ENCODE results near the gene ZNF829.
A peak's percentile ranks its signal among the peaks of the same experiment; 100 is the strongest.

The ZNF829 gene

GRCh38 chr19:36915992-36916830 is at the start of gene ZNF829, which contains the start of gene ZNF568:
Gene ZNF829 (minus strand): TSS chr19:36916291. CDS start chr19:36915167, 1,124 bp downstream.
Gene ZNF568 (plus strand): TSS chr19:36916332. CDS start chr19:36922771, 6,439 bp downstream.
- peak; percentile 95 for DNase-seq

- DNase-seq = peak; percentile 50
These were observed 47.2 kb upstream of the ZNF829 start for GRCh38 chr19:36963280-36963679.

- DNase-seq = no peak
These were observed 46.3 kb upstream of the ZNF829 start for GRCh38 chr19:36962346-36962745.

GRCh38 chr19:36950335-36951119 is 34.4 kb upstream of the ZNF829 start:
- no peak for DNase-seq

GRCh38 chr19:36939153-36939552 is 23.1 kb upstream of the ZNF829 start:
- DNase-seq = no peak

GRCh38 chr19:36931684-36932083 is 15.6 kb upstream of the ZNF829 start:
- DNase-seq = no peak

GRCh38 chr19:36918090-36918489 is 2.0 kb upstream of the ZNF829 start:
- DNase-seq = no peak

- DNase-seq = peak; percentile 32
These were observed 900 bp upstream of the ZNF829 start for GRCh38 chr19:36916991-36917390.

GRCh38 chr19:36898422-36898821 is 17.7 kb downstream of the ZNF829 start:
- no peak for DNase-seq

- no peak for DNase-seq
These were observed 21.2 kb downstream of the ZNF829 start for GRCh38 chr19:36894849-36895383.

GRCh38 chr19:36891768-36892357 is 24.2 kb downstream of the ZNF829 start:
- no peak for DNase-seq

GRCh38 chr19:36876993-36877938 is 38.8 kb downstream of the ZNF829 start:
- DNase-seq = no peak

- DNase-seq = no peak
These were observed 64.2 kb downstream of the ZNF829 start for GRCh38 chr19:36851898-36852297.

- peak; percentile 95 for DNase-seq
These were observed 65.3 kb downstream of the ZNF829 start, which contains the start of gene ZNF345 for GRCh38 chr19:36850559-36851442. Gene ZNF345 (plus strand): TSS chr19:36850876. CDS start chr19:36876831, 25,955 bp downstream.

GRCh38 chr19:36849701-36850558 is 66.2 kb downstream of the ZNF829 start:
- peak; percentile 93 for DNase-seq

- DNase-seq = no peak
These were observed 68.1 kb downstream of the ZNF829 start for GRCh38 chr19:36847968-36848367.

- DNase-seq = no peak
These were observed 77.2 kb downstream of the ZNF829 start for GRCh38 chr19:36838784-36839324.

Data from left hindlimb (tissue), 1 donor.